Neuron (in vitro differentiated cells): Measurements from ENCODE around the gene KIF16B.
"Not testable (repeated sequence)": the region's sequence is repeated elsewhere in the genome, so short reads cannot be mapped to it uniquely, and the experiment has no call there.

Experiments
- H2AFZ ChIP-seq: one replicate; pipeline ENCODE4 v1.6.1; 2013; ENCODE audit warnings: low read depth, mild to moderate bottlenecking, inconsistent platforms, low read length, moderate library complexity
- H3K27me3 ChIP-seq: one replicate; pipeline ENCODE4 v1.6.1; 2013; ENCODE audit warnings: low read length; ENCODE audit not compliant: insufficient read depth
- H3K36me3 ChIP-seq: one replicate; pipeline ENCODE4 v1.6.1; 2013; ENCODE audit warnings: low read length; ENCODE audit not compliant: insufficient read depth
- H3K4me1 ChIP-seq: one replicate; pipeline ENCODE4 v1.6.1; 2013; ENCODE audit warnings: low read length; ENCODE audit not compliant: insufficient read depth
- H3K4me3 ChIP-seq: 2 replicates; pipeline ENCODE4 v1.5.1; 2013; ENCODE audit warnings: mild to moderate bottlenecking, low read length, moderate library complexity
- H3K9me3 ChIP-seq: one replicate; pipeline ENCODE4 v1.6.1; 2013; ENCODE audit warnings: low read length

The KIF16B gene

DNA sequence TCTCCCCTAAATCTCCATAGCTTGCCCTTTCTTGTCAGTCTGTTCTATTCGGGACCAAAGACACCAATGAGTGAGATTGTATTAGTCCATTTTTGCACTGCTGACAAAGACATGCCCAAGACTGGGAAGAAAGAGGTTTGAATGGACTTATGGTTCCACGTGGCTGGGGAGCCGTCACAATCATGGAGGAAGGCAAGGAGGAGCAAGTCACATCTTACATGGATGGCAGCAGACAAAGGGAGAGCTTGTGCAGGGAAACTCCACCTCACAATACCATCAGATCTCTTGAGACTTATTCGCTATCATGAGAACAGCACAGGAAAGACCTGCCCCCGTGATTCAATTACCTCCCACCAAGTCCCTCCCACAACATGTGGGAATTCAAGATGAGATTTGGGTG lies 133.7 kb downstream of the KIF16B start:
- H3K4me3 ChIP-seq: not testable (repeated sequence)

GRCh38 chr20:16438100-16438499 lies 135.1 kb downstream of the KIF16B start:
- H3K36me3 ChIP-seq: no peaks in the 10 kb centered on the region
- H3K4me1 ChIP-seq: no peaks in the 10 kb centered on the region
- H3K9me3 ChIP-seq: peaks cover 6% of the 10 kb centered on the region
- H3K4me3 ChIP-seq: no peak overlapping the region
- H3K27me3 ChIP-seq: no peaks in the 10 kb centered on the region
- H2AFZ ChIP-seq: no peak overlapping the region

More for the DNA sequence above, 133.7 kb downstream of the KIF16B start:
- not testable (repeated sequence) for H2AFZ ChIP-seq, H3K27me3 ChIP-seq, H3K36me3 ChIP-seq, H3K9me3 ChIP-seq, H3K4me1 ChIP-seq

DNA sequence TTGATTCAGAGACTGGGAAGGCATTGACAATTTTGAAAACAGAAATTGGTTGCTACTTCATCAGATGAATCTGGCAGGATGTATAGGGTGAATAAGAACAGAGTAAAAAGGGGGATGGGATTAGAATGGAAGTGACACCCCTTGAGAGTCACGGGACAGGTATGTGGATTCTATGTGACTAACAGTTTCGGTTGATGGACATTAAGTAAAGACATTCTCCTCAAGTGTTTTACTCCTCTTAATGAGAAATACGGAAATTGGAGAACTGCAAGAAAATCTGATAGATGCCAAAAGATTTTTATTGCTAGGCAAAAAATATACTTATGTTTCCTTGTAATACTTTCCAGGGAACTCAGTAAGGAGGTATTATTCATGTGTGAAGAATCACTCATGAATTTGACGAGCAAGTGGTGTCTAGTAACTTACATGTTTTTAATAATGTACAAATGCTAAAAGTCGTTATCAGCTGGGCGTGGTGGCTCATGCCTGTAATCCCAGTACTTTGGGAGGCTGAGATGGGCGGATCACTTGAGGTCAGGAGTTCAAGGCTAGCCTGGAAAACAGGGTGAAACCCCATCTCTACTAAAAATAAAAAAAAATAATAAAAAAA lies 135.8 kb downstream of the KIF16B start:
- Histone ChIP-seq H3K27me3 (no peaks in the 10 kb centered on the region), H3K4me1 (no peaks in the 10 kb centered on the region), H2AFZ (no peak overlapping the region), H3K36me3 (no peaks in the 10 kb centered on the region), H3K4me3 (no peak overlapping the region), H3K9me3 (peaks cover 6% of the 10 kb centered on the region)

- Histone ChIP-seq H3K9me3 (peaks cover 3% of the 10 kb centered on the region), H3K4me3 (no peak overlapping the region), H3K36me3 (no peaks in the 10 kb centered on the region), H3K27me3 (no peaks in the 10 kb centered on the region), H2AFZ (no peak overlapping the region), H3K4me1 (no peaks in the 10 kb centered on the region)
Measured at GRCh38 chr20:16434062-16434664, 139.1 kb downstream of the KIF16B start.

DNA sequence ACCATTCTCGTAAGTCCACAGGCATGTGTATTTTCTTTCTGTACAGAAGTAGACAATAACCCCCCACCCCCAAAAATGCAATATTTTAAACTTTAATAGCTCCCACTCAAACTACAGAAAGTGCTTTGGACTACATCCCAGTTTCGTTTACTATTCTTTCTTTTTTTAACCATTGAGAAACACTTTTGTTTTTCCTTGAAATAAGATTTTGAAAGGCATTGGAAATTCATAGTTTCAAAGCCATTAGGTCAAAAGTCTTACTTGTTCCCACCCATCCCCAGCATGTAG lies 140.0 kb downstream of the KIF16B start:
- H3K9me3 ChIP-seq: no peaks in the 10 kb centered on the region
- H3K27me3 ChIP-seq: no peaks in the 10 kb centered on the region
- H3K36me3 ChIP-seq: no peaks in the 10 kb centered on the region
- no peak overlapping the region for H3K4me3 ChIP-seq
- no peak overlapping the region for H2AFZ ChIP-seq
- no peaks in the 10 kb centered on the region for H3K4me1 ChIP-seq

DNA sequence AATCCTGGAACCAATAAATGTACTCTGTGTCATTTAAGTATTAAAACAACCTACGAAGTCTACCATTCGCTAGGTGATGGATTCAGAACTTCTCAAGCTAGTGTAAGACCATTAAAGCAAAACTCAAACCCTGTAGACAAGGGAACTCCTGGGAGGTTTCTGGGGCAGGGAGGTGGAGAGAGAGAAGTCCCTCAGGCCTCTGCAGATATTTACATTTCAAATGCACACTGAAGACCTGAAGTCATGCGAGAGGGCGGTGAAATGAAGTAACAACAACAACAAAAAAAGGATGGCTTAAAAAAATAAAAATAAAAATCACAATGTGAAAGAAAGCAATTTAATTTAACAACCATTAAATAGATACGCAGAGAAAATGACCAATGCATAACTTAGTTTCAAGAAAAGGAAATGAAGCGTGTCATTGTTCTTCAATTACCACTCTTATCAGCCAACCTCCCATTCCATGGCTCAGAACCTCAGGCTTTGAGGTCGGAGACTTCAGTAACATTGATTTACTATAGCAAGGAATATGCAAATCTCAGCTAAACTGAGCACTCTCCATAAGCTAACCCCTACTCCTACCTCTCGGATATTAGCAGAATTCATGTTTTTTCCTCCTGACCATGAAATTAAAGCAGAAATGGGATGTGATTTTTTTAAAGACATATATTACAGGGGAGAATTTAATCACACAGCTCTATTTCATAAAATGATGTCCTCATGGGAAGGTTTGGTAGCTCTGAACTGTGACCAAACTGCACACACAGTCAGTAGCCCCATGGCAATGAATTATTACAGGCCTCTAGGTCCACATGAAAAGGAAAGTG lies 140.6 kb downstream of the KIF16B start:
- Histone ChIP-seq H3K27me3 (no peaks in the 10 kb centered on the region), H2AFZ (no peak overlapping the region), H3K36me3 (no peaks in the 10 kb centered on the region), H3K4me3 (no peak overlapping the region), H3K4me1 (no peaks in the 10 kb centered on the region), H3K9me3 (no peaks in the 10 kb centered on the region)

GRCh38 chr20:16428112-16428511 lies 145.1 kb downstream of the KIF16B start:
- H3K27me3 ChIP-seq: no peaks in the 10 kb centered on the region
- H2AFZ ChIP-seq: no peak overlapping the region
- no peaks in the 10 kb centered on the region for H3K36me3 ChIP-seq
- H3K4me1 ChIP-seq: no peaks in the 10 kb centered on the region
- no peaks in the 10 kb centered on the region for H3K9me3 ChIP-seq
- no peak overlapping the region for H3K4me3 ChIP-seq

DNA sequence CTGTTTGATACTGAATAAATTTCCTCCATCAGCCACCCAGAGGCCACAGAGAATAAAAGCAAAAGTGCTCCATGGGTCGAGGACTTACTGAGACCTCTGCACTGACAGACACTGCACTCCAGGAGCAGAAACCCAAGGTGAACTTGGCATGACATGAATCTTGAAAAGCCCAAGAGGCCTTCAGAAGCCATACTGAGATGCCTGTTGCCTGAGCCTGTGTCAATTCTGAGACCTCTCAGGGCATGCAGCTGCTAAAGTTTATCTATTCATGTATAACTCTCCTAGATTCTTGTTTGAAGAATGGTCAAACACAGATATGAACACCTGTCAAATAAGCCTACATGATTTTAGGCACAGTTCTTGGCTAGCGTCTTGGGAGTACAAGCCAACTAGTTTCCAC lies 145.7 kb downstream of the KIF16B start:
- Histone ChIP-seq H3K4me3 (no peak overlapping the region), H2AFZ (no peak overlapping the region), H3K4me1 (no peaks in the 10 kb centered on the region), H3K9me3 (no peaks in the 10 kb centered on the region), H3K27me3 (no peaks in the 10 kb centered on the region), H3K36me3 (no peaks in the 10 kb centered on the region)

GRCh38 chr20:16424780-16425179 lies 148.5 kb downstream of the KIF16B start:
- Histone ChIP-seq H3K27me3 (no peaks in the 10 kb centered on the region), H3K4me3 (no peak overlapping the region), H3K9me3 (no peaks in the 10 kb centered on the region), H3K36me3 (no peaks in the 10 kb centered on the region), H2AFZ (no peak overlapping the region), H3K4me1 (no peaks in the 10 kb centered on the region)

GRCh38 chr20:16423311-16424212 lies 149.7 kb downstream of the KIF16B start:
- Histone ChIP-seq H2AFZ (no peak overlapping the region), H3K36me3 (no peaks in the 10 kb centered on the region), H3K9me3 (peaks cover 1% of the 10 kb centered on the region), H3K4me1 (no peaks in the 10 kb centered on the region), H3K4me3 (no peak overlapping the region), H3K27me3 (no peaks in the 10 kb centered on the region)

GRCh38 chr20:16419138-16419715 lies 154.0 kb downstream of the KIF16B start:
- no peaks in the 10 kb centered on the region for H3K36me3 ChIP-seq
- H3K27me3 ChIP-seq: no peaks in the 10 kb centered on the region
- H2AFZ ChIP-seq: no peak overlapping the region
- H3K4me3 ChIP-seq: no peak overlapping the region
- H3K9me3 ChIP-seq: peaks cover 4% of the 10 kb centered on the region
- no peaks in the 10 kb centered on the region for H3K4me1 ChIP-seq

DNA sequence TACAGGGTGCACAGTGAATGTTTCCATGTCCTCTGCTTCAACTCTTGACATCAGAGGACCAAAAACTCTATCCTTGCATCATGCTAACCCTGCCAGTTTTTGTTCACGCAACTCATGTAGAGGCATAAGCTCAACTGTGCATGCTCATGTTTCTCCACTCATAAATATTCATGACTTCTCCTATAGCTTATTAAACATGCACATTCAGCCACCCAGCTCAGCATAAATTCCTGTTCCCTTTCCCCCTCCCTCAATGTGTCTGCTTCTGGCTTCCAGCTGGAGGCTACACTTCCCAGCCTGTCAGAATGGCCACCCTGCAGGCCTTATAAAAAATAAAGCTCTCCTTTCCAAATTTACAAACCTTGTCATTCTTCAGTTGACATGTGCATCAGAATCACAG lies 154.6 kb downstream of the KIF16B start:
- H3K27me3 ChIP-seq: no peaks in the 10 kb centered on the region
- no peak overlapping the region for H3K4me3 ChIP-seq
- peaks cover 4% of the 10 kb centered on the region for H3K9me3 ChIP-seq
- no peaks in the 10 kb centered on the region for H3K4me1 ChIP-seq
- H2AFZ ChIP-seq: no peak overlapping the region
- no peaks in the 10 kb centered on the region for H3K36me3 ChIP-seq

DNA sequence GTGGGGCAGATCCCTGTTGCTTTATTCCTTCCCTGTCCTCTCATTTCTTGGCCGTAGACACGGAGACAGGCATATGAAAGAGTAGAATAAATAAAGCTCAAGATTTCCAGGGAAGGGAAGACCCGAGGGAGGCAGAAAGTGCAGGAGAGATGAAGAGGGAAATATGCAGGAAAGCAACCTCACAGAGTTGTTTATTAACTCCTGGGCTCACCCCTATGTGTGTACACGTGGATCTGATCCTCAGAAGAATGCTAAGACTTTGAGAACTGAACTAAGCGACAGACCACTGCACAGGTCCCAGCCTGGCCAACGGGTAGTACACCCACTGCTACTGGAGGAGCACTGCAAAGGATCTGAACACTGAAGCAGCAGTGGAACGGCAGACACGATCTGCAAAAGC lies 156.2 kb downstream of the KIF16B start:
- Histone ChIP-seq H3K4me3 (no peak overlapping the region), H3K27me3 (no peaks in the 10 kb centered on the region), H2AFZ (no peak overlapping the region), H3K9me3 (peaks cover 6% of the 10 kb centered on the region), H3K36me3 (no peaks in the 10 kb centered on the region), H3K4me1 (no peaks in the 10 kb centered on the region)
